A549 (cell line): ENCODE data around the gene TPM4.

Source experiments
- CEBPB ChIP-seq, 2 experiments: fragments of >200 bp in 1 of 2; sonication (Bioruptor Twin) in 1 of 2; formaldehyde crosslinking in 1 of 2; IDR thresholded peaks; 2 replicates each; pipeline ENCODE4 v1.6.1; 2012 to 2016
- CHD4 ChIP-seq: fragments of 200-600 bp; sonication (generic); IDR thresholded peaks from 2 replicates; pipeline ENCODE4 v1.6.1; 2016; ENCODE audit warnings: antibody characterized with exemption, mild to moderate bottlenecking, borderline replicate concordance
- CTCF ChIP-seq: fragments of >200 bp; sonication (Bioruptor Twin); formaldehyde crosslinking; IDR thresholded peaks from 3 replicates; pipeline ENCODE4 v1.5.1; 2016
- EP300 ChIP-seq, 2 experiments: fragments of >200 bp; sonication (Bioruptor Twin); formaldehyde crosslinking; IDR thresholded peaks; 2 replicates in 1 of 2; 3 replicates in 1 of 2; pipeline ENCODE4 v1.6.1; 2016 to 2017
- FOSL2 ChIP-seq, 2 experiments: fragments of 450-650 bp in 1 of 2; fragments of >200 bp in 1 of 2; sonication (Bioruptor Twin) in 1 of 2; formaldehyde crosslinking; IDR thresholded peaks; 2 replicates each; pipeline versions ENCODE4 v1.5.0 to v1.6.1; 2016 to 2020; ENCODE audit warnings: mild to moderate bottlenecking in 1 of 2, moderate library complexity in 1 of 2
- MAZ ChIP-seq: fragments of 150-350 bp; IDR thresholded peaks from 2 replicates; pipeline ENCODE4 v1.6.1; 2014; ENCODE audit warnings: antibody characterized with exemption, low read depth, low read length, borderline replicate concordance
- POLR2A ChIP-seq: IDR thresholded peaks from 2 replicates; pipeline ENCODE4 v1.6.1; 2012; ENCODE audit warnings: mild to moderate bottlenecking, low read length
- POLR2AphosphoS2 ChIP-seq: conservative IDR thresholded peaks from 2 replicates; pipeline ENCODE4 v1.6.1; 2012; ENCODE audit warnings: low read length, improper control_type of control experiment, inconsistent platforms
- RFX5 ChIP-seq: fragments of 450-650 bp; IDR thresholded peaks from 2 replicates; pipeline ENCODE4 v1.7.1; 2014; ENCODE audit warnings: antibody characterized with exemption, mild to moderate bottlenecking, moderate library complexity

GRCh38 chr19:16100524-16100923 lies 24.2 kb downstream of the TPM4 start:
- TF ChIP-seq POLR2A = no peak
- TF ChIP-seq CTCF = no peak
- no peak for TF ChIP-seq MAZ
- no peak for TF ChIP-seq EP300 (IDR thresholded peaks at IDR 0.05)
- TF ChIP-seq CEBPB (IDR thresholded peaks at IDR 0.05) = no peak
- no peak for TF ChIP-seq POLR2AphosphoS2
- no peak for TF ChIP-seq RFX5
- TF ChIP-seq FOSL2 (IDR thresholded peaks at IDR 0.05) = no peak
- no peak for TF ChIP-seq FOSL2 (CRISPR knock-in tag; IDR thresholded peaks at IDR 0.05)
- no peak for TF ChIP-seq CHD4
